Inferior parietal cortex (tissue), 1 donor: ENCODE data around the gene TRIM45.
A peak's percentile ranks its signal among the peaks of the same experiment; 100 is the strongest.
"Not testable (repeated sequence)": the region's sequence is repeated elsewhere in the genome, so short reads cannot be mapped to it uniquely, and the experiment has no call there.

Experiments
- DNase-seq: peaks from one replicate; pipeline ENCODE4 v3.0.0-alpha.2; 2016; ENCODE audit errors: extremely low spot score

The TRIM45 gene

GRCh38 chr1:117121589-117122329 is at the start of gene TRIM45:
TRIM45 (minus strand) TSS chr1:117121749; CDS start chr1:117121201, 548 bp downstream.
- peak; percentile 98 for DNase-seq

- DNase-seq, result no peak
These were observed 48.5 kb upstream of the TRIM45 start for GRCh38 chr1:117169871-117170596.

- DNase-seq, result no peak
These were observed 45.9 kb upstream of the TRIM45 start for GRCh38 chr1:117167402-117167801.

GRCh38 chr1:117166076-117166475 is 44.5 kb upstream of the TRIM45 start:
- DNase-seq, result no peak

GRCh38 chr1:117164209-117164608 is 42.7 kb upstream of the TRIM45 start:
- no peak for DNase-seq

GRCh38 chr1:117162816-117163215 is 41.3 kb upstream of the TRIM45 start:
- no peak for DNase-seq

GRCh38 chr1:117161887-117162286 is 40.3 kb upstream of the TRIM45 start:
- DNase-seq, result no peak

GRCh38 chr1:117151305-117151704 is 29.8 kb upstream of the TRIM45 start:
- not testable (repeated sequence) for DNase-seq

- no peak for DNase-seq
These were observed 28.8 kb upstream of the TRIM45 start for GRCh38 chr1:117150316-117150715.

GRCh38 chr1:117147856-117148588 is 26.5 kb upstream of the TRIM45 start:
- DNase-seq, result no peak

- DNase-seq, result no peak
These were observed 25.8 kb upstream of the TRIM45 start for GRCh38 chr1:117147341-117147831.

- no peak for DNase-seq
These were observed 25.2 kb upstream of the TRIM45 start for GRCh38 chr1:117146575-117147340.

GRCh38 chr1:117146072-117146471 is 24.5 kb upstream of the TRIM45 start:
- DNase-seq, result no peak

GRCh38 chr1:117143871-117144270 is 22.3 kb upstream of the TRIM45 start:
- no peak for DNase-seq

GRCh38 chr1:117143172-117143571 is 21.6 kb upstream of the TRIM45 start:
- no peak for DNase-seq

- DNase-seq, result no peak
These were observed 20.7 kb upstream of the TRIM45 start for GRCh38 chr1:117142200-117142599.

- DNase-seq, result no peak
These were observed 17.0 kb upstream of the TRIM45 start for GRCh38 chr1:117138561-117138960.

GRCh38 chr1:117138106-117138505 is 16.6 kb upstream of the TRIM45 start:
- DNase-seq, result no peak

GRCh38 chr1:117137281-117137855 is 15.8 kb upstream of the TRIM45 start:
- no peak for DNase-seq

GRCh38 chr1:117136749-117137148 is 15.2 kb upstream of the TRIM45 start:
- no peak for DNase-seq

- no peak for DNase-seq
These were observed 13.8 kb upstream of the TRIM45 start for GRCh38 chr1:117135329-117135728.
